Measurements from ENCODE around the gene HIP1R. TPM values are rescaled to one million over a fixed set of nuclear protein-coding genes. Genes with fewer than 3 reads are reported as not detected.

Gene HIP1R
- polyA plus RNA-seq, 3 donors, result 0.09 to 0.60 TPM; not detected in 1

GRCh38 chr12:122846622-122847515 lies 11.6 kb downstream of the HIP1R start:
- Mint-ChIP-seq H3K27ac (no peak overlapping the region), H3K4me3 (no peak overlapping the region), H3K36me3 (no peaks in the 10 kb centered on the region), H3K27me3 (ENCODE audit: low read depth in 3 of 3) (peaks cover 0 to 2% (median 1%) of the 10 kb centered on the region in 3 donors), H3K4me1 (no peaks in the 10 kb centered on the region), H3K9me3 (no peaks in the 10 kb centered on the region)
- H3K27ac ChIP-seq (ENCODE audit: low read depth in 1 of 2, low read length in 2 of 2), result no peak overlapping the region
- TF ChIP-seq, protein P1, sequence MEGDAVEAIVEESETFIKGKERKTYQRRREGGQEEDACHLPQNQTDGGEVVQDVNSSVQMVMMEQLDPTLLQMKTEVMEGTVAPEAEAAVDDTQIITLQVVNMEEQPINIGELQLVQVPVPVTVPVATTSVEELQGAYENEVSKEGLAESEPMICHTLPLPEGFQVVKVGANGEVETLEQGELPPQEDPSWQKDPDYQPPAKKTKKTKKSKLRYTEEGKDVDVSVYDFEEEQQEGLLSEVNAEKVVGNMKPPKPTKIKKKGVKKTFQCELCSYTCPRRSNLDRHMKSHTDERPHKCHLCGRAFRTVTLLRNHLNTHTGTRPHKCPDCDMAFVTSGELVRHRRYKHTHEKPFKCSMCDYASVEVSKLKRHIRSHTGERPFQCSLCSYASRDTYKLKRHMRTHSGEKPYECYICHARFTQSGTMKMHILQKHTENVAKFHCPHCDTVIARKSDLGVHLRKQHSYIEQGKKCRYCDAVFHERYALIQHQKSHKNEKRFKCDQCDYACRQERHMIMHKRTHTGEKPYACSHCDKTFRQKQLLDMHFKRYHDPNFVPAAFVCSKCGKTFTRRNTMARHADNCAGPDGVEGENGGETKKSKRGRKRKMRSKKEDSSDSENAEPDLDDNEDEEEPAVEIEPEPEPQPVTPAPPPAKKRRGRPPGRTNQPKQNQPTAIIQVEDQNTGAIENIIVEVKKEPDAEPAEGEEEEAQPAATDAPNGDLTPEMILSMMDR (IDR thresholded peaks at IDR 0.05), result no peak
- no peak overlapping the region for H3K4me2 ChIP-seq (replicated peaks; ENCODE audit: extremely low read depth, low read length, poor library complexity, severe bottlenecking)
- no peaks in the 10 kb centered on the region for H3K79me2 ChIP-seq (ENCODE audit: insufficient read depth, low read length)
- WGBS (ENCODE audit: insufficient coverage), result 94% methylated on average over 22 of the region's 27 CpGs
- H3K27me3 ChIP-seq (ENCODE audit: control insufficient read depth in 2 of 2, insufficient read depth in 2 of 2, low read length in 2 of 2), result no peaks in the 10 kb centered on the region
- no peak overlapping the region for H2AFZ ChIP-seq (ENCODE audit: insufficient read depth, low read depth, low read length, poor library complexity, severe bottlenecking)
- no peaks in the 10 kb centered on the region for H3K4me1 ChIP-seq (ENCODE audit: control insufficient read depth in 1 of 2, insufficient read depth in 2 of 2, low read length in 2 of 2)
- DNase-seq, result no peak
- intact Hi-C loops (cut with micrococcal nuclease), result no loop called here
- no peak overlapping the region for H3K4me3 ChIP-seq (replicated peaks in 1 of 3; ENCODE audit: low read depth in 2 of 3, low read length in 3 of 3)
- H3K36me3 ChIP-seq (replicated peaks in 1 of 2; ENCODE audit: control insufficient read depth in 1 of 2, insufficient read depth in 2 of 2, low read length in 2 of 2), result no peaks in the 10 kb centered on the region
- H3K9ac ChIP-seq (ENCODE audit: insufficient read depth, low read length, poor library complexity, severe bottlenecking), result no peak overlapping the region
- H4K20me1 ChIP-seq (ENCODE audit: insufficient read depth, low read length), result no peaks in the 10 kb centered on the region
- no peaks in the 10 kb centered on the region for H3K9me3 ChIP-seq (replicated peaks in 1 of 2; ENCODE audit: control insufficient read depth in 1 of 2, insufficient read depth in 1 of 2, low read length in 2 of 2)

DNA sequence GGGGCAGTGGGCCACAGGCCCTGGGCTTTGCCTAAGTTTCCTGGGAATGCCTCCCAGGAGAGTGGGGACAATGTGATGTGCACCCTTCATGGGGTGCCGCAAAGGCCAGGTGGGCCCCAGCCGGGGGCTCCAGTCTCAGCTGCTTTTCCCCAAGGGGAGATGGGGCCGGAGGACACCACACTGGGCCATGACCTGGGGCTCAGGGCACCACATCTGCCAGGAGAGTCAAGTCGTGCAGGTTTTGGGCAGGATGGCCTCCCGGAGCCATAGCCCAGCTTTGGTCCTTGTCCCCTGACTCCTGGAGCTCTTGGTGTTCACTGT lies 12.2 kb downstream of the HIP1R start:
- no peaks in the 10 kb centered on the region for H3K4me1 Mint-ChIP-seq
- no peaks in the 10 kb centered on the region for H3K4me1 ChIP-seq (ENCODE audit: control insufficient read depth in 1 of 2, insufficient read depth in 2 of 2, low read length in 2 of 2)
- no peaks in the 10 kb centered on the region for H3K27me3 ChIP-seq (ENCODE audit: control insufficient read depth in 2 of 2, insufficient read depth in 2 of 2, low read length in 2 of 2)
- no peaks in the 10 kb centered on the region for H3K36me3 ChIP-seq (replicated peaks in 1 of 2; ENCODE audit: control insufficient read depth in 1 of 2, insufficient read depth in 2 of 2, low read length in 2 of 2)
- H3K79me2 ChIP-seq (ENCODE audit: insufficient read depth, low read length), result no peaks in the 10 kb centered on the region
- no peak for DNase-seq
- H3K4me3 ChIP-seq (replicated peaks in 1 of 3; ENCODE audit: low read depth in 2 of 3, low read length in 3 of 3), result no peak overlapping the region
- intact Hi-C loops (cut with micrococcal nuclease), result no loop called here
- no peak overlapping the region for H2AFZ ChIP-seq (ENCODE audit: insufficient read depth, low read depth, low read length, poor library complexity, severe bottlenecking)
- H3K27me3 Mint-ChIP-seq (ENCODE audit: low read depth in 3 of 3), result peaks cover 0 to 2% (median 0%) of the 10 kb centered on the region in 3 donors
- H3K27ac ChIP-seq (ENCODE audit: low read depth in 1 of 2, low read length in 2 of 2), result no peak overlapping the region
- no peaks in the 10 kb centered on the region for H3K9me3 ChIP-seq (replicated peaks in 1 of 2; ENCODE audit: control insufficient read depth in 1 of 2, insufficient read depth in 1 of 2, low read length in 2 of 2)
- no peak overlapping the region for H3K4me3 Mint-ChIP-seq
- H3K9ac ChIP-seq (ENCODE audit: insufficient read depth, low read length, poor library complexity, severe bottlenecking), result no peak overlapping the region
- TF ChIP-seq, protein P1 (IDR thresholded peaks at IDR 0.05), result no peak
- 97% methylated on average over 5 of the region's 5 CpGs for WGBS (ENCODE audit: insufficient coverage)
- no peaks in the 10 kb centered on the region for H4K20me1 ChIP-seq (ENCODE audit: insufficient read depth, low read length)
- H3K9me3 Mint-ChIP-seq, result no peaks in the 10 kb centered on the region
- H3K4me2 ChIP-seq (replicated peaks; ENCODE audit: extremely low read depth, low read length, poor library complexity, severe bottlenecking), result no peak overlapping the region
- H3K27ac Mint-ChIP-seq, result no peak overlapping the region
- H3K36me3 Mint-ChIP-seq, result no peaks in the 10 kb centered on the region

All from CD14-positive monocyte (primary cell).